WTC11 (cell line): ENCODE measurements around the gene SP4. TPM values are rescaled to one million over a fixed set of nuclear protein-coding genes. Genes with fewer than 3 reads are reported as not detected.

ENCODE experiments used
- ATAC-seq: fragments of 200-7000 bp; cut with Tn5 transposase; 2 replicates; pipeline ENCODE4 v1.10.0; 2021; ENCODE audit warnings: mild to moderate bottlenecking, moderate library complexity
- CTCF ChIA-PET: fragments of 300-600 bp; sonication (Branson Sonifier 250); formaldehyde crosslinking; loops from one replicate; lab custom pipeline; 2021; ENCODE audit warnings: antibody characterized with exemption; lab: Charles Lee
- POLR2A ChIA-PET: fragments of 350-600 bp; sonication (Branson Sonifier 250); formaldehyde crosslinking; loops from one replicate; lab custom pipeline; 2021; ENCODE audit warnings: antibody characterized with exemption; lab: Charles Lee
- DNase-seq: peaks from one replicate; pipeline ENCODE4 v3.0.0; 2021; ENCODE audit warnings: low spot score
- H3K27ac Mint-ChIP-seq: 2 replicates; pipeline ENCODE4 v1.8.0; 2021; ENCODE audit warnings: mixed read lengths
- H3K27me3 Mint-ChIP-seq: 2 replicates; pipeline ENCODE4 v1.8.0; 2021; ENCODE audit warnings: low read depth, mild to moderate bottlenecking, moderate library complexity, mixed read lengths
- H3K36me3 Mint-ChIP-seq: 2 replicates; pipeline ENCODE4 v1.8.0; 2021; ENCODE audit warnings: mixed read lengths
- H3K4me1 Mint-ChIP-seq: 2 replicates; pipeline ENCODE4 v1.8.0; 2022; ENCODE audit warnings: mixed read lengths
- H3K4me3 Mint-ChIP-seq: 2 replicates; pipeline ENCODE4 v1.8.0; 2021; ENCODE audit warnings: mild to moderate bottlenecking, moderate library complexity, mixed read lengths
- H3K9me3 Mint-ChIP-seq: 2 replicates; pipeline ENCODE4 v1.8.0; 2021; ENCODE audit warnings: mixed read lengths
- ATF2 ChIP-seq: sonication (generic); formaldehyde crosslinking; IDR thresholded peaks from 2 replicates; pipeline ENCODE4 v1.8.1; 2022; ENCODE audit warnings: low read depth, missing genetic modification reagents, borderline replicate concordance
- CREB1 ChIP-seq: sonication (generic); formaldehyde crosslinking; IDR thresholded peaks from 2 replicates; pipeline ENCODE4 v1.8.0; 2023; ENCODE audit warnings: mild to moderate bottlenecking, missing genetic modification reagents
- ESRRA ChIP-seq: sonication (generic); formaldehyde crosslinking; IDR thresholded peaks from 2 replicates; pipeline ENCODE4 v1.8.1; 2022; ENCODE audit warnings: mild to moderate bottlenecking, missing genetic modification reagents, borderline replicate concordance
- GRHL2 ChIP-seq: fragments of 250-450 bp; sonication (Bioruptor Pico); IDR thresholded peaks from 2 replicates; pipeline ENCODE4 v1.8.0; 2022; ENCODE audit warnings: mild to moderate bottlenecking, moderate library complexity; ENCODE audit not compliant: insufficient replicate concordance, severe bottlenecking
- HMGXB4 ChIP-seq: sonication (generic); formaldehyde crosslinking; IDR thresholded peaks from 2 replicates; pipeline ENCODE4 v1.8.1; 2023; ENCODE audit warnings: mild to moderate bottlenecking, moderate library complexity, missing genetic modification reagents
- IRF2 ChIP-seq: sonication (generic); formaldehyde crosslinking; IDR thresholded peaks from 2 replicates; pipeline ENCODE4 v1.8.0; 2022; ENCODE audit warnings: low read depth, missing genetic modification reagents, borderline replicate concordance
- JAZF1 ChIP-seq: fragments of 250-450 bp; sonication (Bioruptor Pico); IDR thresholded peaks from 2 replicates; pipeline ENCODE4 v1.9.0; 2021; ENCODE audit warnings: moderate library complexity, mild to moderate bottlenecking, inconsistent platforms
- JUN ChIP-seq: sonication (generic); formaldehyde crosslinking; IDR thresholded peaks from 2 replicates; pipeline ENCODE4 v1.8.0; 2023; ENCODE audit warnings: mild to moderate bottlenecking, missing genetic modification reagents
- MYBL2 ChIP-seq: sonication (generic); formaldehyde crosslinking; IDR thresholded peaks from 2 replicates; pipeline ENCODE4 v1.8.1; 2023; ENCODE audit warnings: mild to moderate bottlenecking, moderate library complexity, missing genetic modification reagents
- NFE2L1 ChIP-seq: sonication (generic); formaldehyde crosslinking; IDR thresholded peaks from 2 replicates; pipeline ENCODE4 v1.8.1; 2023; ENCODE audit warnings: missing genetic modification reagents
- NR1H2 ChIP-seq: sonication (generic); formaldehyde crosslinking; IDR thresholded peaks from 2 replicates; pipeline ENCODE4 v1.9.0; 2021; ENCODE audit warnings: mild to moderate bottlenecking, moderate library complexity, missing genetic modification reagents
- OVOL2 ChIP-seq: fragments of 250-450 bp; sonication (Bioruptor Pico); IDR thresholded peaks from 2 replicates; pipeline ENCODE4 v1.9.0; 2021; ENCODE audit warnings: mild to moderate bottlenecking, borderline replicate concordance
- PRDM15 ChIP-seq: sonication (generic); formaldehyde crosslinking; IDR thresholded peaks from 2 replicates; pipeline ENCODE4 v1.8.0; 2022; ENCODE audit warnings: missing genetic modification reagents
- PREB ChIP-seq: sonication (generic); formaldehyde crosslinking; IDR thresholded peaks from 2 replicates; pipeline ENCODE4 v1.8.1; 2022; ENCODE audit warnings: mild to moderate bottlenecking, missing genetic modification reagents, moderate library complexity, borderline replicate concordance
- RELA ChIP-seq: sonication (generic); formaldehyde crosslinking; IDR thresholded peaks from 2 replicates; pipeline ENCODE4 v1.8.1; 2022; ENCODE audit warnings: missing genetic modification reagents, mild to moderate bottlenecking, borderline replicate concordance
- RORB ChIP-seq: fragments of 250-450 bp; sonication (Bioruptor Pico); IDR thresholded peaks from 2 replicates; pipeline ENCODE4 v1.9.0; 2021; ENCODE audit warnings: mild to moderate bottlenecking
- TCF7 ChIP-seq: sonication (generic); formaldehyde crosslinking; IDR thresholded peaks from 2 replicates; pipeline ENCODE4 v1.8.0; 2022; ENCODE audit warnings: mild to moderate bottlenecking, low read depth, missing genetic modification reagents, moderate library complexity
- ZBTB21 ChIP-seq: sonication (generic); formaldehyde crosslinking; IDR thresholded peaks from 2 replicates; pipeline ENCODE4 v1.8.1; 2023; ENCODE audit warnings: mild to moderate bottlenecking, missing genetic modification reagents, borderline replicate concordance
- ZNF263 ChIP-seq: sonication (generic); formaldehyde crosslinking; IDR thresholded peaks from 2 replicates; pipeline ENCODE4 v1.8.1; 2022; ENCODE audit warnings: low read depth, mild to moderate bottlenecking, moderate library complexity, missing genetic modification reagents
- ZNF317 ChIP-seq: sonication (generic); formaldehyde crosslinking; IDR thresholded peaks from 2 replicates; pipeline ENCODE4 v1.8.1; 2023; ENCODE audit warnings: low read depth, mild to moderate bottlenecking, moderate library complexity, missing genetic modification reagents, borderline replicate concordance
- ZNF423 ChIP-seq: fragments of 250-450 bp; sonication (Bioruptor Pico); IDR thresholded peaks from 2 replicates; pipeline ENCODE4 v2.1.2; 2022; ENCODE audit warnings: mild to moderate bottlenecking, moderate library complexity
- total RNA-seq: library from RNA; stranded (reverse); gene quantifications from 3 replicates; pipeline ENCODE4 v1.2.3, GENCODE V29; 2021
- TF ChIP-seq, protein P1 (sequence below): sonication (generic); formaldehyde crosslinking; IDR thresholded peaks from 2 replicates; pipeline ENCODE4 v1.8.1; 2023; ENCODE audit warnings: mild to moderate bottlenecking, missing genetic modification reagents
- TF ChIP-seq, protein P2 (sequence below): sonication (generic); formaldehyde crosslinking; IDR thresholded peaks from 2 replicates; pipeline ENCODE4 v1.8.1; 2022; ENCODE audit warnings: mild to moderate bottlenecking, moderate library complexity, missing genetic modification reagents
- TF ChIP-seq, protein P3 (sequence below): sonication (generic); formaldehyde crosslinking; IDR thresholded peaks from 2 replicates; pipeline ENCODE4 v1.8.0; 2022; ENCODE audit warnings: mild to moderate bottlenecking, missing genetic modification reagents

Gene SP4
- total RNA-seq, 1 experiment from 2014 or later: 23.1 TPM

GRCh38 chr7:21524680-21525079, 96.8 kb downstream of the SP4 start:
- no peak for ATAC-seq
- Mint-ChIP-seq H3K4me1 (no peaks in the 10 kb centered on the region), H3K27me3 (no peaks in the 10 kb centered on the region; the same call in 1 of the 2 replicates), H3K27ac (no peak overlapping the region), H3K4me3 (no peak overlapping the region), H3K9me3 (peaks cover 31% of the 10 kb centered on the region), H3K36me3 (peaks cover 22% of the 10 kb centered on the region)
- ChIA-PET CTCF (no interaction called here), POLR2A (no interaction called here)
- TF ChIP-seq NFE2L1 (CRISPR knock-in tag): no peak
- no peak for TF ChIP-seq TCF7 (CRISPR knock-in tag)
- TF ChIP-seq MYBL2: no peak
- no peak for TF ChIP-seq IRF2
- TF ChIP-seq RELA (CRISPR knock-in tag): no peak
- no peak for TF ChIP-seq CREB1 (CRISPR knock-in tag)
- TF ChIP-seq OVOL2 (CRISPR knock-in tag): no peak
- TF ChIP-seq, protein P1, sequence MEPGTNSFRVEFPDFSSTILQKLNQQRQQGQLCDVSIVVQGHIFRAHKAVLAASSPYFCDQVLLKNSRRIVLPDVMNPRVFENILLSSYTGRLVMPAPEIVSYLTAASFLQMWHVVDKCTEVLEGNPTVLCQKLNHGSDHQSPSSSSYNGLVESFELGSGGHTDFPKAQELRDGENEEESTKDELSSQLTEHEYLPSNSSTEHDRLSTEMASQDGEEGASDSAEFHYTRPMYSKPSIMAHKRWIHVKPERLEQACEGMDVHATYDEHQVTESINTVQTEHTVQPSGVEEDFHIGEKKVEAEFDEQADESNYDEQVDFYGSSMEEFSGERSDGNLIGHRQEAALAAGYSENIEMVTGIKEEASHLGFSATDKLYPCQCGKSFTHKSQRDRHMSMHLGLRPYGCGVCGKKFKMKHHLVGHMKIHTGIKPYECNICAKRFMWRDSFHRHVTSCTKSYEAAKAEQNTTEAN: no peak
- TF ChIP-seq, protein P2, sequence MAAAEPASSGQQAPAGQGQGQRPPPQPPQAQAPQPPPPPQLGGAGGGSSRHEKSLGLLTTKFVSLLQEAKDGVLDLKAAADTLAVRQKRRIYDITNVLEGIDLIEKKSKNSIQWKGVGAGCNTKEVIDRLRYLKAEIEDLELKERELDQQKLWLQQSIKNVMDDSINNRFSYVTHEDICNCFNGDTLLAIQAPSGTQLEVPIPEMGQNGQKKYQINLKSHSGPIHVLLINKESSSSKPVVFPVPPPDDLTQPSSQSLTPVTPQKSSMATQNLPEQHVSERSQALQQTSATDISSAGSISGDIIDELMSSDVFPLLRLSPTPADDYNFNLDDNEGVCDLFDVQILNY (CRISPR knock-in tag): no peak
- no peak for TF ChIP-seq ATF2 (CRISPR knock-in tag)
- TF ChIP-seq ZNF423 (CRISPR knock-in tag): no peak
- no peak for DNase-seq

GRCh38 chr7:21526007-21526406, 98.1 kb downstream of the SP4 start:
- no peak for DNase-seq
- H3K36me3 Mint-ChIP-seq: peaks cover 22% of the 10 kb centered on the region
- H3K27ac Mint-ChIP-seq: no peak overlapping the region
- TF ChIP-seq PRDM15 (CRISPR knock-in tag): no peak
- no peak for TF ChIP-seq JAZF1 (CRISPR knock-in tag)
- TF ChIP-seq NFE2L1 (CRISPR knock-in tag): no peak
- TF ChIP-seq ZBTB21 (CRISPR knock-in tag): no peak
- TF ChIP-seq, protein P3, sequence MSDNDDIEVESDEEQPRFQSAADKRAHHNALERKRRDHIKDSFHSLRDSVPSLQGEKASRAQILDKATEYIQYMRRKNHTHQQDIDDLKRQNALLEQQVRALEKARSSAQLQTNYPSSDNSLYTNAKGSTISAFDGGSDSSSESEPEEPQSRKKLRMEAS (CRISPR knock-in tag): no peak
- no peak for TF ChIP-seq ZNF317 (CRISPR knock-in tag)
- no peak for TF ChIP-seq GRHL2
- no peak for TF ChIP-seq ESRRA
- TF ChIP-seq OVOL2 (CRISPR knock-in tag): no peak
- TF ChIP-seq NR1H2: no peak
- no peak for TF ChIP-seq ZNF263 (CRISPR knock-in tag)
- no peak for TF ChIP-seq PREB (CRISPR knock-in tag)
- TF ChIP-seq RORB: no peak
- no peak for TF ChIP-seq HMGXB4 (CRISPR knock-in tag)
- no peak for TF ChIP-seq JUN (CRISPR knock-in tag)
- TF ChIP-seq, all 79 proteins: peak for 0
- ATAC-seq: no peak
- ChIA-PET CTCF (no interaction called here), POLR2A (no interaction called here)
- H3K27me3 Mint-ChIP-seq: no peaks in the 10 kb centered on the region; the same call in 1 of the 2 replicates
- H3K4me1 Mint-ChIP-seq: no peaks in the 10 kb centered on the region
- peaks cover 36% of the 10 kb centered on the region for H3K9me3 Mint-ChIP-seq
- H3K4me3 Mint-ChIP-seq: no peak overlapping the region
